Panc1 (cell line): Measurements from ENCODE around the gene GABRG3. TPM values are rescaled to one million over a fixed set of nuclear protein-coding genes. Genes with fewer than 3 reads are reported as not detected.
A peak's percentile ranks its signal among the peaks of the same experiment; 100 is the strongest.

Experiments
- ATAC-seq: fragments of 200-7000 bp; cut with Tn5 transposase; 2 replicates; pipeline ENCODE4 v1.9.1; 2020; ENCODE audit warnings: mild to moderate bottlenecking, moderate library complexity
- BruUV-seq: library from RNA; stranded (reverse); fragments of 400-500 nt; replicated peaks from 2 replicates; lab custom pipeline; 2021; lab: Mats Ljungman, UMichigan
- CTCF ChIA-PET: fragments of 300-600 bp; sonication (Branson Sonifier 250); formaldehyde crosslinking; loops from one replicate; lab custom pipeline; 2022; ENCODE audit warnings: antibody characterized with exemption; lab: Charles Lee
- POLR2A ChIA-PET: fragments of 300-600 bp; sonication (Branson Sonifier 250); formaldehyde crosslinking; loops from one replicate; lab custom pipeline; 2022; ENCODE audit warnings: antibody characterized with exemption; lab: Charles Lee
- DNase-seq: peaks from one replicate; pipeline ENCODE4 v3.0.0-alpha.2; 2010; ENCODE audit warnings: low read depth, low spot score
- H3K27ac ChIP-seq: 2 replicates; pipeline ENCODE4 v1.5.1; 2011; ENCODE audit warnings: mild to moderate bottlenecking, low read length, inconsistent platforms
- H3K27me3 ChIP-seq: fragments of 200-500 bp; sonication (Bioruptor generic); 2 replicates; pipeline ENCODE4 v1.6.0; 2014; ENCODE audit warnings: low read length, inconsistent platforms; ENCODE audit not compliant: control insufficient read depth, insufficient read depth
- H3K36me3 ChIP-seq: fragments of 200-500 bp; sonication (Bioruptor generic); 2 replicates; pipeline ENCODE4 v1.5.1; 2014; ENCODE audit warnings: inconsistent platforms, mild to moderate bottlenecking, low read length, moderate library complexity; ENCODE audit not compliant: control insufficient read depth, insufficient read depth
- H3K4me1 ChIP-seq: 2 replicates; pipeline ENCODE4 v1.5.1; 2011; ENCODE audit warnings: inconsistent platforms, mild to moderate bottlenecking, low read length, moderate library complexity; ENCODE audit not compliant: control insufficient read depth, insufficient read depth
- H3K4me3 ChIP-seq, 2 experiments: 2 replicates each; pipeline ENCODE4 v1.5.1; 2011 to 2012; ENCODE audit warnings: low read depth in 2 of 2, low read length in 2 of 2, mild to moderate bottlenecking in 2 of 2, inconsistent platforms in 1 of 2, moderate library complexity in 1 of 2
- H3K9me3 ChIP-seq: fragments of 200-500 bp; sonication (Bioruptor generic); 2 replicates; pipeline ENCODE4 v1.5.1; 2014; ENCODE audit warnings: low read depth, mild to moderate bottlenecking, inconsistent platforms, low read length, moderate library complexity; ENCODE audit not compliant: control insufficient read depth, insufficient read depth
- POLR2AphosphoS5 ChIP-seq: IDR thresholded peaks from 2 replicates; pipeline ENCODE4 v1.6.1; 2012; ENCODE audit warnings: mild to moderate bottlenecking, low read depth, low read length, moderate library complexity
- REST ChIP-seq, 2 experiments: IDR thresholded peaks; 2 replicates each; pipeline ENCODE4 v1.6.1; 2011 to 2012; ENCODE audit warnings: low read depth in 2 of 2, control low read depth in 1 of 2, low read length in 1 of 2, mild to moderate bottlenecking in 1 of 2, moderate library complexity in 1 of 2; ENCODE audit not compliant: insufficient read depth in 1 of 2
- SIN3A ChIP-seq: IDR thresholded peaks from 2 replicates; pipeline ENCODE4 v1.6.1; 2012; ENCODE audit warnings: low read depth, mild to moderate bottlenecking, low read length, moderate library complexity, borderline replicate concordance; ENCODE audit not compliant: insufficient read depth
- TCF7L2 ChIP-seq: IDR thresholded peaks from 2 replicates; pipeline ENCODE4 v1.6.1; 2011; ENCODE audit warnings: mild to moderate bottlenecking, low read depth, low read length, inconsistent platforms
- in situ Hi-C: cut with HindIII; loops from 2 replicates; pipeline ENCODE4 v1.10.0; 2016; ENCODE audit warnings: low sequenced_read_pairs, low pct_unique_long_range_greater_than_20kb
- intact Hi-C: fragments of 100-400 bp; cut with micrococcal nuclease; formaldehyde crosslinking; loops from one replicate; pipeline ENCODE4 v1.10.0; 2022; ENCODE audit not compliant: unreplicated experiment
- total RNA-seq: library from RNA; stranded (reverse); gene quantifications from one replicate; pipeline ENCODE4 v1.2.1, GENCODE V29; 2021; ENCODE audit not compliant: unreplicated experiment
- TF ChIP-seq, protein P1 (sequence below): fragments of 450-650 bp; IDR thresholded peaks from 2 replicates; pipeline ENCODE4 v1.5.1; 2017; ENCODE audit warnings: mild to moderate bottlenecking

Gene GABRG3
- total RNA-seq, 1 experiment from 2014 or later, result not detected

GRCh38 chr15:27358751-27359434 is 387.9 kb downstream of the GABRG3 start:
- Histone ChIP-seq H3K4me3 (no peak overlapping the region), H3K4me1 (no peaks in the 10 kb centered on the region), H3K27me3 (no peaks in the 10 kb centered on the region), H3K27ac (no peak overlapping the region), H3K36me3 (no peaks in the 10 kb centered on the region), H3K9me3 (no peaks in the 10 kb centered on the region)
- in situ Hi-C loops (no loop called here), intact Hi-C loops (no loop called here)
- CTCF ChIA-PET, result no interaction called here
- DNase-seq (no peak), ATAC-seq (no peak)
- POLR2A ChIA-PET, result no interaction called here
- no TSS peak for BruUV-seq
- TF ChIP-seq POLR2AphosphoS5, result no peak
- TF ChIP-seq, protein P1, sequence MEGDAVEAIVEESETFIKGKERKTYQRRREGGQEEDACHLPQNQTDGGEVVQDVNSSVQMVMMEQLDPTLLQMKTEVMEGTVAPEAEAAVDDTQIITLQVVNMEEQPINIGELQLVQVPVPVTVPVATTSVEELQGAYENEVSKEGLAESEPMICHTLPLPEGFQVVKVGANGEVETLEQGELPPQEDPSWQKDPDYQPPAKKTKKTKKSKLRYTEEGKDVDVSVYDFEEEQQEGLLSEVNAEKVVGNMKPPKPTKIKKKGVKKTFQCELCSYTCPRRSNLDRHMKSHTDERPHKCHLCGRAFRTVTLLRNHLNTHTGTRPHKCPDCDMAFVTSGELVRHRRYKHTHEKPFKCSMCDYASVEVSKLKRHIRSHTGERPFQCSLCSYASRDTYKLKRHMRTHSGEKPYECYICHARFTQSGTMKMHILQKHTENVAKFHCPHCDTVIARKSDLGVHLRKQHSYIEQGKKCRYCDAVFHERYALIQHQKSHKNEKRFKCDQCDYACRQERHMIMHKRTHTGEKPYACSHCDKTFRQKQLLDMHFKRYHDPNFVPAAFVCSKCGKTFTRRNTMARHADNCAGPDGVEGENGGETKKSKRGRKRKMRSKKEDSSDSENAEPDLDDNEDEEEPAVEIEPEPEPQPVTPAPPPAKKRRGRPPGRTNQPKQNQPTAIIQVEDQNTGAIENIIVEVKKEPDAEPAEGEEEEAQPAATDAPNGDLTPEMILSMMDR, result peak; percentile 69

GRCh38 chr15:27359586-27359985 is 388.6 kb downstream of the GABRG3 start:
- DNase-seq (no peak), ATAC-seq (no peak)
- no peaks in the 10 kb centered on the region for H3K4me1 ChIP-seq
- in situ Hi-C loops (no loop called here), intact Hi-C loops (no loop called here)
- ChIA-PET CTCF (no interaction called here), POLR2A (no interaction called here)
- H3K27me3 ChIP-seq, result no peaks in the 10 kb centered on the region
- no TSS peak for BruUV-seq
- no peak for TF ChIP-seq TCF7L2
- TF ChIP-seq, protein P1, result no peak
- TF ChIP-seq POLR2AphosphoS5, result no peak
- no peak for TF ChIP-seq SIN3A
- no peak for TF ChIP-seq REST (IDR thresholded peaks at IDR 0.05; ENCODE audit: insufficient read depth in 1 of 2, low read depth in 2 of 2, low read length in 1 of 2)
- H3K36me3 ChIP-seq, result no peaks in the 10 kb centered on the region
- H3K9me3 ChIP-seq, result no peaks in the 10 kb centered on the region
- no peak overlapping the region for H3K27ac ChIP-seq
- no peak overlapping the region for H3K4me3 ChIP-seq
